Suprapubic skin (tissue), 4 donors: ENCODE measurements around the gene HAUS8. TPM values are rescaled to one million over a fixed set of nuclear protein-coding genes. Genes with fewer than 3 reads are reported as not detected.

Experiments used
- DNase-seq, 2 donors: peaks; one replicate each; pipeline ENCODE4 v3.0.0-alpha.2; 2019; ENCODE audit warnings: low spot score in 2 of 2
- H3K27ac ChIP-seq: fragments of 200-600 bp; sonication (generic); one replicate; pipeline ENCODE4 v1.5.1; 2019
- H3K27me3 ChIP-seq: fragments of 200-600 bp; sonication (generic); one replicate; pipeline ENCODE4 v1.5.1; 2019
- H3K36me3 ChIP-seq: fragments of 200-600 bp; sonication (generic); one replicate; pipeline ENCODE4 v1.5.1; 2019
- H3K4me1 ChIP-seq: fragments of 200-600 bp; sonication (generic); one replicate; pipeline ENCODE4 v1.5.1; 2019
- H3K4me3 ChIP-seq: fragments of 200-600 bp; sonication (generic); one replicate; pipeline ENCODE4 v1.5.1; 2019; ENCODE audit warnings: mild to moderate bottlenecking
- H3K9me3 ChIP-seq: fragments of 200-600 bp; sonication (generic); one replicate; pipeline ENCODE4 v1.5.1; 2019
- EP300 ChIP-seq: sonication (generic); formaldehyde crosslinking; IDR thresholded peaks from one replicate; pipeline ENCODE4 v1.6.1; 2017; ENCODE audit warnings: antibody characterized with exemption
- POLR2A ChIP-seq, 2 donors: fragments of 450-650 bp; IDR thresholded peaks; one replicate each; pipeline ENCODE4 v1.6.1; 2017; ENCODE audit warnings: antibody characterized with exemption in 2 of 2, mild to moderate bottlenecking in 2 of 2, moderate library complexity in 2 of 2
- POLR2AphosphoS5 ChIP-seq, 3 donors: sonication (generic); formaldehyde crosslinking; IDR thresholded peaks; one replicate each; pipeline ENCODE4 v1.6.1; 2017; ENCODE audit warnings: antibody characterized with exemption in 3 of 3
- WGBS: methylation state at CpG from one replicate; pipeline ENCODE4 v1.1.5; 2018; 5-methylcytosine and 5-hydroxymethylcytosine counted together
- total RNA-seq, 4 donors: library from RNA; depleted of rRNA; stranded (reverse); fragments of >200 nt; gene quantifications; one replicate each; pipeline ENCODE4 v1.1.0, GENCODE V29; 2016
- TF ChIP-seq, protein P1 (sequence below), 2 donors: fragments of 200-600 bp in 1 of 2; fragments of 450-650 bp in 1 of 2; sonication (generic) in 1 of 2; IDR thresholded peaks; one replicate each; pipeline ENCODE4 v1.5.1; 2016 to 2019; ENCODE audit warnings: antibody characterized with exemption in 2 of 2, mild to moderate bottlenecking in 1 of 2, moderate library complexity in 1 of 2

Gene HAUS8
- total RNA-seq, 4 donors from 2014 or later = 2.4 to 4.1 (median 3.0) TPM

DNA sequence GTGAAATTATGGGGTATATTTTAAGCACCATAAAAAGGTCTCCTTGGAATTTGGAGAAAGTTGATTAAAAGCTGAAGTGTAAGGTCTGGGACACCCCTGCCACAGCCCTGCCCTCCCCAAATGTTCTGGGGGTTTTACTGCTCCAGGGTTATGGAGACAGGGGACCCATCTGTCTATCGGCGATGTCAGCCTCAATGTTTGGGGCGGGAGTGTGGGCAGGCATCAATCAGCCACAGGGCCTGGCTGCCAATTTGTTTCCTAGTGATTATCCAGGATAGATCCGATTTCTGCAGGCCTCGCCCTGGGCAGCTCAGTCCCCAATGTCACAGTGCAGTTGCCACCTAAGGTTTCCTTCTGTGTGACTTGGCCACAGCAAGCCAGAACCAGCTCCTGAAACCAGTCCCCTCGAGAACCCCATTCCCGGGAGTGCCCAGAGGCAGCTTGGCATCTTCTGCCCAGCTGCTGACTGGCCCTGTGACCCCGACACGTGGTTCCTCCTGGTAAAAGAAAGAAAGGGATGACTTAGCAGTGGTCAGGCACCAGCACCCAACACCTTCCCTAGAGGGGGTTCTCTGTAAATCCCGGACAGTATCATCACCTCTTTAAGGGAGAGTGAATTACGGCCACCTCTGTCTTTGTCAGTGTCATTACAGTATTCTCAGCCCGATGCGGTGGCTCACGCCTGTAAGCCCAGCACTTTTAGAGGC, 41.9 kb upstream of the HAUS8 start:
- no peaks in the 10 kb centered on the region for H3K9me3 ChIP-seq
- H3K36me3 ChIP-seq = no peaks in the 10 kb centered on the region
- no peak overlapping the region for H3K4me3 ChIP-seq
- TF ChIP-seq POLR2AphosphoS5 (IDR thresholded peaks at IDR 0.05) (no peak), EP300 (no peak), POLR2A (IDR thresholded peaks at IDR 0.05) (no peak)
- TF ChIP-seq, protein P1, sequence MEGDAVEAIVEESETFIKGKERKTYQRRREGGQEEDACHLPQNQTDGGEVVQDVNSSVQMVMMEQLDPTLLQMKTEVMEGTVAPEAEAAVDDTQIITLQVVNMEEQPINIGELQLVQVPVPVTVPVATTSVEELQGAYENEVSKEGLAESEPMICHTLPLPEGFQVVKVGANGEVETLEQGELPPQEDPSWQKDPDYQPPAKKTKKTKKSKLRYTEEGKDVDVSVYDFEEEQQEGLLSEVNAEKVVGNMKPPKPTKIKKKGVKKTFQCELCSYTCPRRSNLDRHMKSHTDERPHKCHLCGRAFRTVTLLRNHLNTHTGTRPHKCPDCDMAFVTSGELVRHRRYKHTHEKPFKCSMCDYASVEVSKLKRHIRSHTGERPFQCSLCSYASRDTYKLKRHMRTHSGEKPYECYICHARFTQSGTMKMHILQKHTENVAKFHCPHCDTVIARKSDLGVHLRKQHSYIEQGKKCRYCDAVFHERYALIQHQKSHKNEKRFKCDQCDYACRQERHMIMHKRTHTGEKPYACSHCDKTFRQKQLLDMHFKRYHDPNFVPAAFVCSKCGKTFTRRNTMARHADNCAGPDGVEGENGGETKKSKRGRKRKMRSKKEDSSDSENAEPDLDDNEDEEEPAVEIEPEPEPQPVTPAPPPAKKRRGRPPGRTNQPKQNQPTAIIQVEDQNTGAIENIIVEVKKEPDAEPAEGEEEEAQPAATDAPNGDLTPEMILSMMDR (IDR thresholded peaks at IDR 0.05) = no peak
- peaks cover 39% of the 10 kb centered on the region for H3K4me1 ChIP-seq
- no peaks in the 10 kb centered on the region for H3K27me3 ChIP-seq
- no peak overlapping the region for H3K27ac ChIP-seq
- WGBS = 67% methylated on average over 11 of the region's 14 CpGs
- DNase-seq = no peak

DNA sequence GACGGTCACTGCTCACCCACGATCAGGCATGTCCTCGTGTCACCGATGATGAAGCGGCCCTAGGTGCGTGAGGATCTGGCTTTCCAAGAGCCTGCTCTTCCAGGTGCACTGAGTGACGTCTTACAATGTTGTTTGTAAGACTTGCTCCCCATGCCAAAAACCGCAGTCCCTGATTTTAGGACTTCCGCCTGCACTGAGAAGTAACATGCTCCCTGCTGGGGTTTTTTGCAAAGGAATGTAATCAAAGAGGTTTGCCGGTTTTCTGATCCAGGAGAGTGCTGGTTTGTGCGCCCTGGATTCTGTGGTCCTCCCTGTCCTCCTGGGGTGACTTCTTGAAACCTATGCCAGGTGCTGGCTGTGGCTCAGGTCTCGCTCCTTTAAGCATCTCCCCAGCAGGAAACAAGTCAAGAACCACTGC, 39.2 kb upstream of the HAUS8 start:
- no peaks in the 10 kb centered on the region for H3K9me3 ChIP-seq
- no peak overlapping the region for H3K27ac ChIP-seq
- peaks cover 7% of the 10 kb centered on the region for H3K36me3 ChIP-seq
- H3K27me3 ChIP-seq = no peaks in the 10 kb centered on the region
- WGBS = 55% methylated on average over 12 of the region's 12 CpGs
- no peak for DNase-seq
- no peak for TF ChIP-seq EP300
- no peak overlapping the region for H3K4me3 ChIP-seq
- H3K4me1 ChIP-seq = peaks cover 42% of the 10 kb centered on the region

DNA sequence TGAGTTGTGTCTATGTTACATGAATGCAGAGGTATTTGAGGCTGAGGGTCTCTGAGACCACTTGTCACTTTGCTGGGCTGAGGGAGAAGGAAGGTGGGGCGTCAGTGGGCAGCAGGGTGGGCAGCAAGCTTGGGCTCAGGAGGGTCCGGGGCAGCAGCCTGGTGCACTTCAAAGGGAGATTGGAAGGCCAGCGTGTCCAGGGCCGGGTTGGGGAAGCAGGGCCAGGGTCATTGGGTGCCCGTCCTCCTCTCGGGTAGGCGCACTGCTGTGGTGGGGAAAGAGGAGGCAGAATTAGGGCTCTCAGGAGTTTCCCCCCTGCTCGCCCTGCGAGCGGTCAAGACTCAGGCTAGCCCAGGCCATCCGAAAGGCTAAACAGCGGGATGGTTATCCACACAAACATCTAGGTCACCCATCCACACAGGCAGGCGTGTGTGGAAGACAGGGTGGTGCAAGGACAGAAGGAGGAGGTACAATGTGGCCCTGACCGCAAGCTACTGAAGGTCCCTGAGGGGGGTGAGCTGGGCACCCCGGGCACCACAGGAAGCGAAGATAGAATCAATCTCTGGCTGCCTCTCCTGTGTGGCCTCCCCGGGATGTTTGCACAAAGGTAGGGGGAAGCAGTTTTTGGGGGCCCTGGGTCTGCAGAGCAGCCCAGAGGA, 38.0 kb upstream of the HAUS8 start:
- no peak for TF ChIP-seq POLR2A (IDR thresholded peaks at IDR 0.05)
- no peak for TF ChIP-seq EP300
- TF ChIP-seq POLR2AphosphoS5 (IDR thresholded peaks at IDR 0.05) = no peak
- TF ChIP-seq, protein P1 (IDR thresholded peaks at IDR 0.05) = no peak
- H3K27me3 ChIP-seq = no peaks in the 10 kb centered on the region
- no peak overlapping the region for H3K4me3 ChIP-seq
- no peaks in the 10 kb centered on the region for H3K9me3 ChIP-seq
- peaks cover 53% of the 10 kb centered on the region for H3K4me1 ChIP-seq
- 90% methylated on average over 17 of the region's 17 CpGs for WGBS
- H3K36me3 ChIP-seq = peaks cover 7% of the 10 kb centered on the region
- DNase-seq = no peak
- H3K27ac ChIP-seq = no peak overlapping the region

DNA sequence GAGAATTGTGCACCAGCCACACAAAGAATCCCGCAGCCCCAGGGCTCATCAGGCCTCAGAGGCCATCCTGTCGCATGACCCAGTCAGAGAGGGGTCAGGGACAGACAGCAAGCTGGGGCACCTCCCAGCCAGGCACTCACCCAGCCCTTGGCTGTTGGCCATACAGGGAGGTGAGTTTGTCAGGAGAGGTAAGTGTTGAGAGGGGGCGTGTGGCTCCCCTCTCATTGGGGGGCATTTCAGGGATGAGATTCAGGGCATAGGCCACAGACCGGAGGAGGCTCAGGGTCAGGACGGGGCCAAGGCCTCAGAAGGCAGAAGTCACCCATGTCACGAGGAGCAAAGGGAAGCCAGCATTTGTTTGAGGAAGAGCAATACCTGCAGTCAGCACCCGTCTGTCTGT, 37.4 kb upstream of the HAUS8 start:
- peaks cover 7% of the 10 kb centered on the region for H3K36me3 ChIP-seq
- peaks cover 55% of the 10 kb centered on the region for H3K4me1 ChIP-seq
- no peak for DNase-seq
- H3K9me3 ChIP-seq = no peaks in the 10 kb centered on the region
- WGBS = 97% methylated on average over 7 of the region's 7 CpGs
- TF ChIP-seq POLR2AphosphoS5 (IDR thresholded peaks at IDR 0.05) = no peak
- no peak overlapping the region for H3K27ac ChIP-seq
- no peaks in the 10 kb centered on the region for H3K27me3 ChIP-seq
- no peak overlapping the region for H3K4me3 ChIP-seq

DNA sequence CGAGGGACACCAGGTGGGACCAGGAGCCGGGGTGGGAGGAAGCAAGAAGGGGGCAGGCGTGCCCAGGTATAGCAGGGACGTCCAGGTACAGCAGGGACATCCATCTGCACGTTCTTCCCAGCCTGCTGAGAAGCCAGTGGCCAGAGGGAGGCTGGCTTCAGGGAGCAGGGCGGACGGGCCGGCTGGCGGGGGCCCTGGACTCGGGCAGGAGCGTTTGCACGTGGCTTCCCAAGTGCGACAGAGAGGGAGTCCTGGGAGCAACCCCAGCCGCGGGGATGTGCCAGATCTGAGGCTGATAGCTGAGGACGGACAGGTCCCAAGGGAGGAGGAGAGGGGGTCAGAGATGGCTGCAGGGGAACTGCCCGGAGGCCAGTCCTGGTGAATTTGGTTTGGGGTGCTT, 37.0 kb upstream of the HAUS8 start:
- 92% methylated on average over 12 of the region's 17 CpGs for WGBS
- no peak overlapping the region for H3K4me3 ChIP-seq
- peaks cover 57% of the 10 kb centered on the region for H3K4me1 ChIP-seq
- H3K27ac ChIP-seq = no peak overlapping the region
- H3K9me3 ChIP-seq = no peaks in the 10 kb centered on the region
- no peak for DNase-seq
- no peak for TF ChIP-seq POLR2AphosphoS5 (IDR thresholded peaks at IDR 0.05)
- no peak for TF ChIP-seq EP300
- TF ChIP-seq POLR2A (IDR thresholded peaks at IDR 0.05) = no peak
- TF ChIP-seq, protein P1 (IDR thresholded peaks at IDR 0.05) = no peak
- peaks cover 7% of the 10 kb centered on the region for H3K36me3 ChIP-seq
- H3K27me3 ChIP-seq = no peaks in the 10 kb centered on the region

DNA sequence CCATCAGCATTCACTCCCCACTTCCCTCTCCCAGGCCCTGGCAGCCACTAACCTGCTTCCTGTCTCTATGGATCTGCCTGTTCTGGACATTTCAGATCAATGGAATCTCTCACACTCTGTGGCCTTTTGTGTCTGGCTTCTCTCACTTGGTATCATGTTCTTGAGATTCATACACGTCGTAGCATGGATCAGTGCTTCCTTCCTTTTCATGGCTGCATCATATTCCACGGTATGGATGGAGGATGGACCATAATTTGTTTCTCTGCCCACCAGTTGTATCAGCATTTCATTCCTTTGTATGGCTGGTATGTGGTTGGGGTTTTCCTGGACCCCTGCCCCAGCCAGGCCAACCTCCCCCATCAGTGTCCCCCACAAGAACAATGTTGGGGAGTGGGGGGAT, 36.5 kb upstream of the HAUS8 start:
- H3K4me1 ChIP-seq = peaks cover 56% of the 10 kb centered on the region
- H3K4me3 ChIP-seq = no peak overlapping the region
- H3K9me3 ChIP-seq = no peaks in the 10 kb centered on the region
- peaks cover 7% of the 10 kb centered on the region for H3K36me3 ChIP-seq
- no peak for DNase-seq
- no peaks in the 10 kb centered on the region for H3K27me3 ChIP-seq
- no peak for TF ChIP-seq EP300
- no peak overlapping the region for H3K27ac ChIP-seq
- 100% methylated on average over 3 of the region's 3 CpGs for WGBS
